SK-N-SH (cell line): Measurements from ENCODE around the gene SNX27. TPM values are rescaled to one million over a fixed set of nuclear protein-coding genes. Genes with fewer than 3 reads are reported as not detected.
A peak's percentile ranks its signal among the peaks of the same experiment; 100 is the strongest.
"Not testable (repeated sequence)": the region's sequence is repeated elsewhere in the genome, so short reads cannot be mapped to it uniquely, and the experiment has no call there.

Experiments
- CTCF ChIA-PET: fragments of 300-600, 350-600 bp; formaldehyde crosslinking; extraction: SDS; loops from one replicate; lab custom pipeline; 2021; lab: Yijun Ruan, JAX
- POLR2A ChIA-PET: fragments of 350-600 bp; sonication (Branson Sonifier 250); formaldehyde crosslinking; extraction: SDS; loops from one replicate; lab custom pipeline; 2020; ENCODE audit warnings: antibody characterized with exemption, inconsistent platforms; lab: Yijun Ruan, JAX
- DNase-seq: peaks from one replicate; pipeline ENCODE4 v3.0.0; 2012
- H2AFZ ChIP-seq: fragments of 200-600 bp; sonication (generic); 2 replicates; pipeline ENCODE4 v1.8.1; 2016; ENCODE audit warnings: antibody characterized with exemption, mild to moderate bottlenecking, low read depth
- H3F3A ChIP-seq: fragments of 200-600 bp; sonication (generic); replicated peaks from 2 replicates; pipeline ENCODE3; 2016; ENCODE audit warnings: antibody characterized with exemption, mild to moderate bottlenecking; ENCODE audit not compliant: insufficient read depth
- H3K27ac ChIP-seq, 2 experiments: fragments of 200-500 bp in 1 of 2; fragments of 200-600 bp in 1 of 2; sonication (Bioruptor generic) in 1 of 2; sonication (generic), shearing (Covaris generic) in 1 of 2; 2 replicates each; pipeline versions ENCODE4 v1.5.1 to v1.6.1; 2014 to 2016; ENCODE audit warnings: low read depth in 2 of 2, inconsistent platforms in 1 of 2, low read length in 1 of 2, mild to moderate bottlenecking in 1 of 2, mixed read lengths in 1 of 2
- H3K27me3 ChIP-seq: fragments of 200-600 bp; sonication (generic), shearing (Covaris generic); 2 replicates; pipeline ENCODE4 v1.6.1; 2016; ENCODE audit warnings: mixed run types; ENCODE audit not compliant: insufficient read depth
- H3K36me3 ChIP-seq, 2 experiments: fragments of 200-500 bp in 1 of 2; fragments of 200-600 bp in 1 of 2; sonication (Bioruptor generic) in 1 of 2; sonication (generic) in 1 of 2; replicated peaks in 1 of 2; 2 replicates each; pipeline versions ENCODE3 to v1.5.1; 2014 to 2016; ENCODE audit warnings: low read length in 1 of 2, mild to moderate bottlenecking in 1 of 2; ENCODE audit not compliant: insufficient read depth in 2 of 2, control insufficient read depth in 1 of 2
- H3K4me1 ChIP-seq, 2 experiments: fragments of 200-500 bp in 1 of 2; fragments of 200-600 bp in 1 of 2; sonication (Bioruptor generic) in 1 of 2; sonication (generic), shearing (Covaris generic) in 1 of 2; 2 replicates each; pipeline versions ENCODE4 v1.5.1 to v1.6.1; 2014 to 2016; ENCODE audit warnings: low read depth in 1 of 2, low read length in 1 of 2, mixed run types in 1 of 2; ENCODE audit not compliant: insufficient read depth in 2 of 2, control insufficient read depth in 1 of 2
- H3K4me2 ChIP-seq: fragments of 200-600 bp; sonication (generic), shearing (Covaris generic); 2 replicates; pipeline ENCODE4 v1.6.1; 2017; ENCODE audit warnings: mixed run types
- H3K4me3 ChIP-seq, 2 experiments: fragments of 200-500 bp in 1 of 2; fragments of 200-600 bp in 1 of 2; sonication (Bioruptor generic) in 1 of 2; sonication (generic), shearing (Covaris generic) in 1 of 2; 2 replicates each; pipeline versions ENCODE4 v1.5.1 to v1.8.1; 2014 to 2016; ENCODE audit warnings: low read depth in 2 of 2, inconsistent platforms in 1 of 2, low read length in 1 of 2, mild to moderate bottlenecking in 1 of 2, mixed read lengths in 1 of 2, moderate library complexity in 1 of 2
- H3K79me2 ChIP-seq: fragments of 200-600 bp; sonication (generic); 2 replicates; pipeline ENCODE4 v1.8.1; 2017; ENCODE audit warnings: mild to moderate bottlenecking; ENCODE audit not compliant: insufficient read depth
- H3K9ac ChIP-seq: fragments of 200-600 bp; sonication (generic); 2 replicates; pipeline ENCODE4 v1.6.1; 2017; ENCODE audit warnings: mixed run types
- H3K9me2 ChIP-seq: fragments of 200-600 bp; sonication (generic); 2 replicates; pipeline ENCODE4 v1.6.1; 2017; ENCODE audit warnings: mixed run types
- H3K9me3 ChIP-seq: fragments of 200-600 bp; sonication (generic); 2 replicates; pipeline ENCODE4 v1.6.1; 2017; ENCODE audit warnings: mixed run types, mild to moderate bottlenecking, moderate library complexity
- H4K20me1 ChIP-seq: fragments of 200-600 bp; sonication (generic); 2 replicates; pipeline ENCODE4 v1.6.1; 2017; ENCODE audit warnings: mild to moderate bottlenecking, mixed run types; ENCODE audit not compliant: insufficient read depth
- CHD2 ChIP-seq: fragments of 150-350 bp; IDR thresholded peaks from 2 replicates; pipeline ENCODE4 v1.6.1; 2018; ENCODE audit warnings: low read length; ENCODE audit not compliant: partially characterized antibody
- EZH2phosphoT487 ChIP-seq: fragments of 200-600 bp; sonication (generic); IDR thresholded peaks from 2 replicates; pipeline ENCODE4 v1.6.1; 2017; ENCODE audit warnings: low read depth, mixed run types, mild to moderate bottlenecking, antibody characterized with exemption, moderate library complexity, borderline replicate concordance
- FOSL2 ChIP-seq: IDR thresholded peaks from 2 replicates; pipeline ENCODE4 v1.4.0; 2012; ENCODE audit warnings: low read depth, mild to moderate bottlenecking, moderate library complexity, borderline replicate concordance
- FOXJ3 ChIP-seq: sonication (generic); formaldehyde crosslinking; IDR thresholded peaks from 2 replicates; pipeline ENCODE4 v1.5.1; 2020; ENCODE audit warnings: mild to moderate bottlenecking, missing genetic modification reagents
- FOXM1 ChIP-seq: IDR thresholded peaks from 2 replicates; pipeline ENCODE4 v1.4.0; 2012; ENCODE audit warnings: low read depth, mild to moderate bottlenecking
- GABPA ChIP-seq: IDR thresholded peaks from 2 replicates; pipeline ENCODE4 v1.4.0; 2012; ENCODE audit warnings: low read depth, mild to moderate bottlenecking
- JUND ChIP-seq: IDR thresholded peaks from 2 replicates; pipeline ENCODE4 v1.4.0; 2012
- PBX3 ChIP-seq: IDR thresholded peaks from 2 replicates; pipeline ENCODE4; 2012
- POLR2AphosphoS5 ChIP-seq: IDR thresholded peaks from 2 replicates; pipeline ENCODE4 v1.6.1; 2012; ENCODE audit warnings: low read depth, low read length
- RXRA ChIP-seq: IDR thresholded peaks from 2 replicates; pipeline ENCODE4 v1.4.0; 2012; ENCODE audit warnings: low read depth, mild to moderate bottlenecking, borderline replicate concordance
- SIN3A ChIP-seq: IDR thresholded peaks from 2 replicates; pipeline ENCODE4 v1.6.1; 2012; ENCODE audit warnings: low read depth, mild to moderate bottlenecking, low read length, moderate library complexity, borderline replicate concordance
- TCF12 ChIP-seq: IDR thresholded peaks from 2 replicates; pipeline ENCODE4 v1.4.0; 2012
- TEAD4 ChIP-seq: IDR thresholded peaks from 2 replicates; pipeline ENCODE4 v1.4.0; 2012; ENCODE audit warnings: mild to moderate bottlenecking, borderline replicate concordance; ENCODE audit not compliant: insufficient read depth
- USF1 ChIP-seq: IDR thresholded peaks from 2 replicates; pipeline ENCODE4 v1.4.0; 2012; ENCODE audit warnings: low read depth, borderline replicate concordance
- USF2 ChIP-seq: fragments of 150-350 bp; IDR thresholded peaks from 2 replicates; pipeline ENCODE4 v1.6.1; 2017; ENCODE audit warnings: antibody characterized with exemption, low read length, low read depth, borderline replicate concordance
- YY1 ChIP-seq: IDR thresholded peaks from 2 replicates; pipeline ENCODE4 v1.4.0; 2012; ENCODE audit warnings: low read depth, mild to moderate bottlenecking
- WGBS: methylation state at CpG from one replicate; pipeline ENCODE4 v1.1.6; 2017; ENCODE audit warnings: low lambda C conversion rate; 5-methylcytosine and 5-hydroxymethylcytosine counted together
- polyA plus RNA-seq, 3 experiments: library from polyadenylated mRNA; depleted of rRNA; stranded (reverse); fragments of >200 nt; gene quantifications; 2 replicates each; pipeline ENCODE4 v1.2.3, GENCODE V29; 2012

The SNX27 gene
- polyA plus RNA-seq, 1 of the 3 experiments (the other 2 are of a cell fraction): 10.8 TPM

- TF ChIP-seq TCF12 (peak; percentile 29; the same call in 1 of the 2 replicates), POLR2AphosphoS5 (no peak)
- Histone ChIP-seq H3K4me1 (peaks cover 0 to 20% of the 10 kb centered on the region in 2 experiments; a peak in 3 of 4 replicates), H3K27ac (peak overlapping the region; percentile 88 to 91), H3K4me2 (peak overlapping the region; percentile 63), H3K4me3 (no peak overlapping the region), H3K9ac (no peak overlapping the region), H3K36me3 (peaks cover 17 to 34% of the 10 kb centered on the region in 2 experiments), H3K9me2 (no peaks in the 10 kb centered on the region), H3K79me2 (0 out of 2 replicates have a peak, but pooled peaks cover 4% of the 10 kb centered on the region), H3K9me3 (no peaks in the 10 kb centered on the region), H3K27me3 (no peaks in the 10 kb centered on the region), H3F3A (peaks cover 21% of the 10 kb centered on the region), H2AFZ (no peak overlapping the region), H4K20me1 (no peaks in the 10 kb centered on the region)
- DNase-seq: no peak
- CTCF ChIA-PET: no interaction called here
- whole genome bisulfite sequencing: 54% methylated on average over 2 of the region's 2 CpGs
- POLR2A ChIA-PET: no interaction called here
Measured at GRCh38 chr1:151681923-151682322, 70.1 kb downstream of the SNX27 start.

GRCh38 chr1:151682901-151683300, 71.1 kb downstream of the SNX27 start:
- H3K27me3 ChIP-seq, H3K4me2 ChIP-seq, POLR2A ChIA-PET, H4K20me1 ChIP-seq, H3K27ac ChIP-seq, DNase-seq, H3K9me3 ChIP-seq, H3K79me2 ChIP-seq, H3K4me3 ChIP-seq, H3K9me2 ChIP-seq, H3K9ac ChIP-seq, H2AFZ ChIP-seq: not testable (repeated sequence)
- Histone ChIP-seq H3K4me1 (peaks cover 0 to 20% of the 10 kb centered on the region in 2 experiments; a peak in 3 of 4 replicates), H3F3A (peaks cover 21% of the 10 kb centered on the region), H3K36me3 (peaks cover 18 to 37% of the 10 kb centered on the region in 2 experiments)
- CTCF ChIA-PET: interaction anchor here (1.3 kb wide), 1 partner anchor 33 kb away, joined by 3 read pairs; no protein-coding TSS in a partner anchor
- WGBS: 94% methylated on average over 6 of the region's 7 CpGs

GRCh38 chr1:151684128-151684527, 72.3 kb downstream of the SNX27 start:
- POLR2A ChIA-PET: no interaction called here

More at GRCh38 chr1:151684128-151684527, 72.3 kb downstream of the SNX27 start:
- no peak for DNase-seq
- H3K9ac ChIP-seq: no peak overlapping the region
- no peak overlapping the region for H3K27ac ChIP-seq
- H3K27me3 ChIP-seq: no peaks in the 10 kb centered on the region
- no peaks in the 10 kb centered on the region for H3K9me3 ChIP-seq
- TF ChIP-seq USF2 (no peak), RXRA (no peak), JUND (no peak), FOXM1 (no peak), SIN3A (no peak), USF1 (no peak), FOSL2 (no peak), TEAD4 (no peak), EZH2phosphoT487 (no peak), GABPA (no peak), YY1 (no peak), PBX3 (no peak), FOXJ3 (CRISPR knock-in tag) (no peak), CHD2 (no peak)
- H3K9me2 ChIP-seq: no peaks in the 10 kb centered on the region
- no peak overlapping the region for H3K4me3 ChIP-seq
- no peak overlapping the region for H2AFZ ChIP-seq
- no peaks in the 10 kb centered on the region for H3K79me2 ChIP-seq
- CTCF ChIA-PET: interaction anchor here (1.3 to 2.2 kb wide), 4 partner anchors 9 to 51 kb away, joined by 3 to 8 read pairs (median 6); no protein-coding TSS in a partner anchor
- H4K20me1 ChIP-seq: no peaks in the 10 kb centered on the region
- H3K4me1 ChIP-seq: peaks cover 0 to 20% of the 10 kb centered on the region in 2 experiments; a peak in 3 of 4 replicates
- peaks cover 21% of the 10 kb centered on the region for H3F3A ChIP-seq
- no peak overlapping the region for H3K4me2 ChIP-seq
- WGBS: 98% methylated on average over 2 of the region's 2 CpGs
- H3K36me3 ChIP-seq: peaks cover 14 to 30% of the 10 kb centered on the region in 2 experiments
